H1 (cell line): Measurements from ENCODE around the gene CDK5RAP2. TPM values are rescaled to one million over a fixed set of nuclear protein-coding genes. Genes with fewer than 3 reads are reported as not detected.

ENCODE experiments used
- CHD7 ChIP-seq: fragments of 300-600 bp; sonication (generic); IDR thresholded peaks from 2 replicates; pipeline ENCODE4 v1.7.1; 2012; ENCODE audit warnings: low read length, moderate library complexity, mild to moderate bottlenecking, inconsistent platforms; ENCODE audit not compliant: insufficient replicate concordance
- EP300 ChIP-seq, 2 experiments: IDR thresholded peaks; 1 replicate in 1 of 2; 2 replicates in 1 of 2; pipeline ENCODE4 v1.6.1; 2011 to 2012; ENCODE audit warnings: low read depth in 2 of 2, low read length in 2 of 2, mild to moderate bottlenecking in 2 of 2, borderline replicate concordance in 1 of 2, inconsistent platforms in 1 of 2, moderate library complexity in 1 of 2
- NANOG ChIP-seq: IDR thresholded peaks from 2 replicates; pipeline ENCODE4 v1.6.1; 2011; ENCODE audit warnings: low read length, low read depth, mild to moderate bottlenecking, inconsistent platforms; ENCODE audit not compliant: insufficient read depth, poor library complexity, severe bottlenecking
- polyA plus RNA-seq, 7 experiments: library from polyadenylated mRNA; depleted of rRNA in 3 of 7; stranded (reverse) in 5 of 7; unstranded in 2 of 7; fragments of >200 nt in 5 of 7; fragments of 200-250 nt in 2 of 7; gene quantifications; 1 replicate in 5 of 7; 2 replicates in 1 of 7; 4 replicates in 1 of 7; pipeline versions ENCODE4 v1.2.1 to v1.2.3, GENCODE V29; 2011 to 2013; ENCODE audit warnings: missing spikeins in 2 of 7, mixed read lengths in 2 of 7
- total RNA-seq: library from RNA; stranded (reverse); fragmentation: NEBNext Ultra II Directional; extraction: Animal tissue kit (Norgen Biotek cat#: 25700); gene quantifications from 2 replicates; pipeline ENCODE4 v1.2.1, GENCODE V29; 2021

Gene CDK5RAP2
- total and polyA plus RNA-seq, 2 of the 8 experiments (the other 6 are each of a cell fraction or from before 2014, with no cell fraction given): 19.8 to 49.4 TPM

GRCh38 chr9:120413121-120414048 lies 166.6 kb downstream of the CDK5RAP2 start (continued):
- TF ChIP-seq CHD7 (peak; percentile 11), NANOG (peak; percentile 36), EP300 (IDR thresholded peaks at IDR 0.05; ENCODE audit: borderline replicate concordance in 1 of 2, low read depth in 2 of 2, low read length in 2 of 2) (no peak)
